Neutrophil (primary cell): ENCODE results near the gene KIF3A.

Experiments
- H3K27ac ChIP-seq: fragments of 200-600 bp; sonication (generic); 2 replicates; pipeline ENCODE4 v1.5.1; 2016; ENCODE audit warnings: mild to moderate bottlenecking, moderate library complexity
- H3K27me3 ChIP-seq: fragments of 200-600 bp; sonication (generic); 2 replicates; pipeline ENCODE4 v1.6.0; 2016; ENCODE audit warnings: mild to moderate bottlenecking
- H3K36me3 ChIP-seq: fragments of 200-600 bp; sonication (generic); 2 replicates; pipeline ENCODE4 v1.5.1; 2017
- H3K4me1 ChIP-seq, 2 experiments: fragments of 200-600 bp in 1 of 2; sonication (generic) in 1 of 2; 1 replicate in 1 of 2; 2 replicates in 1 of 2; pipeline versions ENCODE4 v1.5.1 to v1.6.1; 2013 to 2016; ENCODE audit warnings: low read depth in 1 of 2, low read length in 1 of 2, mild to moderate bottlenecking in 1 of 2, moderate library complexity in 1 of 2; ENCODE audit not compliant: control insufficient read depth in 1 of 2, insufficient read depth in 1 of 2
- H3K4me3 ChIP-seq, 2 experiments: fragments of 200-600 bp in 1 of 2; sonication (generic) in 1 of 2; 1 replicate in 1 of 2; 2 replicates in 1 of 2; pipeline ENCODE4 v1.5.1; 2013 to 2016; ENCODE audit warnings: low read depth in 1 of 2, low read length in 1 of 2, mild to moderate bottlenecking in 1 of 2, moderate library complexity in 1 of 2
- H3K9me3 ChIP-seq: fragments of 200-600 bp; sonication (generic); 2 replicates; pipeline ENCODE4 v1.5.1; 2016
- CTCF ChIP-seq: fragments of 200-600 bp; sonication (generic); IDR thresholded peaks from 2 replicates; pipeline ENCODE4 v1.5.1; 2016; ENCODE audit warnings: antibody characterized with exemption

KIF3A gene

GRCh38 chr5:132759114-132760048 lies 22.0 kb upstream of the KIF3A start:
- Histone ChIP-seq H3K27ac (no peak overlapping the region), H3K9me3 (no peaks in the 10 kb centered on the region), H3K4me3 (no peak overlapping the region), H3K27me3 (peaks cover 11% of the 10 kb centered on the region), H3K36me3 (no peaks in the 10 kb centered on the region), H3K4me1 (no peaks in the 10 kb centered on the region)
- TF ChIP-seq CTCF, result no peak

GRCh38 chr5:132758451-132758850 lies 21.1 kb upstream of the KIF3A start:
- TF ChIP-seq CTCF, result no peak
- Histone ChIP-seq H3K27ac (no peak overlapping the region), H3K9me3 (no peaks in the 10 kb centered on the region), H3K27me3 (peaks cover 15% of the 10 kb centered on the region), H3K4me1 (no peaks in the 10 kb centered on the region), H3K4me3 (no peak overlapping the region), H3K36me3 (no peaks in the 10 kb centered on the region)

GRCh38 chr5:132756542-132756941 lies 19.2 kb upstream of the KIF3A start:
- no peak for TF ChIP-seq CTCF
- H3K4me3 ChIP-seq, result no peak overlapping the region
- H3K9me3 ChIP-seq, result no peaks in the 10 kb centered on the region
- H3K27ac ChIP-seq, result no peak overlapping the region
- H3K4me1 ChIP-seq, result no peaks in the 10 kb centered on the region
- peaks cover 33% of the 10 kb centered on the region for H3K27me3 ChIP-seq
- no peaks in the 10 kb centered on the region for H3K36me3 ChIP-seq

GRCh38 chr5:132754947-132755346 lies 17.6 kb upstream of the KIF3A start:
- Histone ChIP-seq H3K9me3 (no peaks in the 10 kb centered on the region), H3K36me3 (no peaks in the 10 kb centered on the region), H3K27ac (no peak overlapping the region), H3K27me3 (peaks cover 49% of the 10 kb centered on the region), H3K4me3 (no peak overlapping the region), H3K4me1 (no peaks in the 10 kb centered on the region)
- no peak for TF ChIP-seq CTCF

GRCh38 chr5:132754111-132754510 lies 16.8 kb upstream of the KIF3A start:
- Histone ChIP-seq H3K9me3 (no peaks in the 10 kb centered on the region), H3K36me3 (no peaks in the 10 kb centered on the region), H3K4me1 (no peaks in the 10 kb centered on the region), H3K27me3 (peaks cover 57% of the 10 kb centered on the region), H3K27ac (no peak overlapping the region), H3K4me3 (no peak overlapping the region)
- TF ChIP-seq CTCF, result no peak
